H1 (cell line): ENCODE results near the gene FARP2.

Experiments used
- ASH2L ChIP-seq: fragments of 200-600, 300-600 bp; sonication (generic); IDR thresholded peaks from one replicate; pipeline ENCODE4 v1.7.1; 2017; ENCODE audit warnings: low read length
- BACH1 ChIP-seq: IDR thresholded peaks from 2 replicates; pipeline ENCODE4 v1.6.1; 2012; ENCODE audit warnings: low read length, improper control_type of control experiment
- BRCA1 ChIP-seq: IDR thresholded peaks from 2 replicates; pipeline ENCODE4 v1.6.1; 2012; ENCODE audit warnings: low read depth, low read length, improper control_type of control experiment
- EP300 ChIP-seq, 2 experiments: IDR thresholded peaks; 1 replicate in 1 of 2; 2 replicates in 1 of 2; pipeline ENCODE4 v1.6.1; 2011 to 2012; ENCODE audit warnings: low read depth in 2 of 2, low read length in 2 of 2, mild to moderate bottlenecking in 2 of 2, borderline replicate concordance in 1 of 2, inconsistent platforms in 1 of 2, moderate library complexity in 1 of 2
- EZH2 ChIP-seq: fragments of 200-600 bp; sonication (generic); IDR thresholded peaks from 2 replicates; pipeline ENCODE4 v1.7.1; 2012; ENCODE audit warnings: low read depth, mild to moderate bottlenecking, moderate library complexity, low read length, inconsistent platforms; ENCODE audit not compliant: severe bottlenecking
- POLR2A ChIP-seq, 2 experiments: IDR thresholded peaks; 1 replicate in 1 of 2; 2 replicates in 1 of 2; pipeline ENCODE4 v1.6.1; 2011; ENCODE audit warnings: low read depth in 2 of 2, low read length in 2 of 2, mild to moderate bottlenecking in 2 of 2; ENCODE audit errors: control extremely low read depth in 1 of 2
- POLR2AphosphoS5 ChIP-seq: IDR thresholded peaks from 2 replicates; pipeline ENCODE4 v1.6.1; 2011; ENCODE audit warnings: low read depth, low read length
- RFX5 ChIP-seq: IDR thresholded peaks from 2 replicates; pipeline ENCODE4 v1.6.1; 2011; ENCODE audit warnings: low read depth, low read length, improper control_type of control experiment, borderline replicate concordance
- SAP30 ChIP-seq: fragments of 300-600 bp; sonication (generic); IDR thresholded peaks from 2 replicates; pipeline ENCODE4 v1.7.1; 2012; ENCODE audit warnings: low read length, moderate library complexity, mild to moderate bottlenecking, inconsistent platforms; ENCODE audit not compliant: insufficient read depth, insufficient replicate concordance
- YY1 ChIP-seq: IDR thresholded peaks from 2 replicates; pipeline ENCODE4 v1.6.1; 2011; ENCODE audit warnings: low read depth, mild to moderate bottlenecking, low read length
- TF ChIP-seq, protein P1 (sequence below), 3 experiments: IDR thresholded peaks; 1 replicate in 2 of 3; 2 replicates in 1 of 3; pipeline versions ENCODE4 v1.5.1 to v1.6.1; 2011; ENCODE audit warnings: low read length in 3 of 3, mild to moderate bottlenecking in 3 of 3, inconsistent platforms in 2 of 3, low read depth in 1 of 3, moderate library complexity in 1 of 3; ENCODE audit not compliant: insufficient read depth in 1 of 3; ENCODE audit errors: control extremely low read depth in 1 of 3

DNA sequence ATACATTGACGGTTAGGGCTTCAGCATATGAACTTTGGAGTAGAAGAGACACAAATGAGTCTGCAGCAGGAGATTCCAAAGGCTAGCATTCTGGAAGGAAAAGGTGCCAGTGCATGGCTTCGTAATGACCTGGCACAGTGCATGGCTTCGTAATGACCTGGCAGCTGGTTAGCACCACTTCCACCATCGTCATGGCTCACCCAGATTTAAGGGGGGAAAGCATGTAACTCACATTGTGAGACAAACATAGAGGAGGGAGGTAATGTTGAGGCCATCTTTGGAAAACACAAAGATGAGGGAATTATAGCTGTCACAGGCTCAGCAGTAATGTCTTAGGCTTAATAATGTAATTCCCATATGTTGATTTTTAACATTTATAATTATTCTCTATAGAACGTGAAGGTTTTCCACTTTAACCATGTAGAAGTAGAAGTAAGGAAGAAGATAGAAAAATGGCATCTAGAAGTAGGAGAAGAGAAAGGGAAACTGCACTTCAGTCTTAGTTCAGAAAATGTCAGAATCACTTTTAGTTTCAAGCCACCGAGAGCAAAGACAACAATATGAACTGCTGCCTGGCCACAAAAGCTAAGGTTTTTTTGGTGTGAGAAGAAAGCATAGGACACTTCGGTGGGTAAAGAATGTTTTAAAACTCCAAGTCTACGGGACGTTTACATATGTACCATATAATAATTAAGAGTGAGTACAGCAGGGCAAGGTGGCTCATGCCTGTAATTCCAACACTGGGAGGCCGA, 159.1 kb downstream of the FARP2 start:
- TF ChIP-seq, protein P1, sequence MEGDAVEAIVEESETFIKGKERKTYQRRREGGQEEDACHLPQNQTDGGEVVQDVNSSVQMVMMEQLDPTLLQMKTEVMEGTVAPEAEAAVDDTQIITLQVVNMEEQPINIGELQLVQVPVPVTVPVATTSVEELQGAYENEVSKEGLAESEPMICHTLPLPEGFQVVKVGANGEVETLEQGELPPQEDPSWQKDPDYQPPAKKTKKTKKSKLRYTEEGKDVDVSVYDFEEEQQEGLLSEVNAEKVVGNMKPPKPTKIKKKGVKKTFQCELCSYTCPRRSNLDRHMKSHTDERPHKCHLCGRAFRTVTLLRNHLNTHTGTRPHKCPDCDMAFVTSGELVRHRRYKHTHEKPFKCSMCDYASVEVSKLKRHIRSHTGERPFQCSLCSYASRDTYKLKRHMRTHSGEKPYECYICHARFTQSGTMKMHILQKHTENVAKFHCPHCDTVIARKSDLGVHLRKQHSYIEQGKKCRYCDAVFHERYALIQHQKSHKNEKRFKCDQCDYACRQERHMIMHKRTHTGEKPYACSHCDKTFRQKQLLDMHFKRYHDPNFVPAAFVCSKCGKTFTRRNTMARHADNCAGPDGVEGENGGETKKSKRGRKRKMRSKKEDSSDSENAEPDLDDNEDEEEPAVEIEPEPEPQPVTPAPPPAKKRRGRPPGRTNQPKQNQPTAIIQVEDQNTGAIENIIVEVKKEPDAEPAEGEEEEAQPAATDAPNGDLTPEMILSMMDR (IDR thresholded peaks at IDR 0.05; ENCODE audit: control extremely low read depth in 1 of 3, insufficient read depth in 1 of 3, low read depth in 1 of 3, low read length in 3 of 3) = no peak
- TF ChIP-seq SAP30 (no peak), BRCA1 (no peak), ASH2L (no peak), POLR2A (IDR thresholded peaks at IDR 0.05; ENCODE audit: control extremely low read depth in 1 of 2, low read depth in 2 of 2, low read length in 2 of 2) (no peak), POLR2AphosphoS5 (no peak), RFX5 (no peak), EZH2 (no peak), BACH1 (no peak), EP300 (IDR thresholded peaks at IDR 0.05; ENCODE audit: borderline replicate concordance in 1 of 2, low read depth in 2 of 2, low read length in 2 of 2) (no peak), YY1 (no peak)
